Suprapubic skin (tissue), 4 donors: Measurements from ENCODE around the gene EP400. TPM values are rescaled to one million over a fixed set of nuclear protein-coding genes. Genes with fewer than 3 reads are reported as not detected.

Experiments used
- DNase-seq, 2 donors: peaks; one replicate each; pipeline ENCODE4 v3.0.0-alpha.2; 2019; ENCODE audit warnings: low spot score in 2 of 2
- H3K27ac ChIP-seq: fragments of 200-600 bp; sonication (generic); one replicate; pipeline ENCODE4 v1.5.1; 2019
- H3K27me3 ChIP-seq: fragments of 200-600 bp; sonication (generic); one replicate; pipeline ENCODE4 v1.5.1; 2019
- H3K36me3 ChIP-seq: fragments of 200-600 bp; sonication (generic); one replicate; pipeline ENCODE4 v1.5.1; 2019
- H3K4me1 ChIP-seq: fragments of 200-600 bp; sonication (generic); one replicate; pipeline ENCODE4 v1.5.1; 2019
- H3K4me3 ChIP-seq: fragments of 200-600 bp; sonication (generic); one replicate; pipeline ENCODE4 v1.5.1; 2019; ENCODE audit warnings: mild to moderate bottlenecking
- H3K9me3 ChIP-seq: fragments of 200-600 bp; sonication (generic); one replicate; pipeline ENCODE4 v1.5.1; 2019
- CTCF ChIP-seq, 2 donors: fragments of 200-600 bp in 1 of 2; fragments of 450-650 bp in 1 of 2; sonication (generic) in 1 of 2; IDR thresholded peaks; one replicate each; pipeline ENCODE4 v1.5.1; 2016 to 2019; ENCODE audit warnings: antibody characterized with exemption in 2 of 2, mild to moderate bottlenecking in 1 of 2, moderate library complexity in 1 of 2
- EP300 ChIP-seq: sonication (generic); formaldehyde crosslinking; IDR thresholded peaks from one replicate; pipeline ENCODE4 v1.6.1; 2017; ENCODE audit warnings: antibody characterized with exemption
- POLR2A ChIP-seq, 2 donors: fragments of 450-650 bp; IDR thresholded peaks; one replicate each; pipeline ENCODE4 v1.6.1; 2017; ENCODE audit warnings: antibody characterized with exemption in 2 of 2, mild to moderate bottlenecking in 2 of 2, moderate library complexity in 2 of 2
- POLR2AphosphoS5 ChIP-seq, 3 donors: sonication (generic); formaldehyde crosslinking; IDR thresholded peaks; one replicate each; pipeline ENCODE4 v1.6.1; 2017; ENCODE audit warnings: antibody characterized with exemption in 3 of 3
- WGBS: methylation state at CpG from one replicate; pipeline ENCODE4 v1.1.5; 2018; 5-methylcytosine and 5-hydroxymethylcytosine counted together
- total RNA-seq, 4 donors: library from RNA; depleted of rRNA; stranded (reverse); fragments of >200 nt; gene quantifications; one replicate each; pipeline ENCODE4 v1.1.0, GENCODE V29; 2016

EP400 gene
- total RNA-seq, 4 donors from 2014 or later = 32.0 to 81.3 (median 40.1) TPM

DNA sequence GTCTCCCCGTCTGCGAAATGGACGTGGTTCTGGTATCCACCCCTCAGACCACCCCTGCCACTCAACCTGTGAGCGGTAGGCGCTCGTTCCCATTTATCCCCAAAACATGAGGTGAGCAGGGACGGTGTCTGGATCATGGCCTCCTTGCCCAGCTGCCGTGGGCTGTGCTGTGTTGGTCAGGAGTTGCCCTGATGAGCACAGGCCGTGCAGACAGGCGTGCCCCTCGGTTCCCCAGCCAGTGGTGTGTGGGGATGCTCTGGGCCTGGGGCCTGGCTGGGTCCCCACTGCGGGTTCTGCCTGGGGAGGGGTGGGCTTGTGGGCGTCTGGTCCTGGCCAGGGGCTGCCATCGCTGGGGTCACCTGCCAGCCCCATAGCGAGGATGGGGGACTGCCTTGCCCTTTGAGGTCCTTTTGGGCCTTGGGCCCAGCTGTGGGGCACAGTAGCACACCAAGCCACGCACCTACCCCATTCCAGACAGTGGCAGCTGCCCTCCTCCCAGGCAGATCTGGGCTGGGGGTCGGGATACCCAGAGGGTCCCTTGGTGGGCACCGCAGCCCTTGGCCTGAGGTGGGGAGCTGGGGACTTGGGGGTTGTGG, 31.9 kb upstream of the EP400 start:
- DNase-seq = no peak
- TF ChIP-seq EP300 (no peak), POLR2AphosphoS5 (IDR thresholded peaks at IDR 0.05) (no peak), POLR2A (IDR thresholded peaks at IDR 0.05) (no peak), CTCF (IDR thresholded peaks at IDR 0.05) (no peak)
- WGBS = 96% methylated on average over 12 of the region's 18 CpGs
- Histone ChIP-seq H3K4me1 (no peaks in the 10 kb centered on the region), H3K4me3 (no peak overlapping the region), H3K27me3 (no peaks in the 10 kb centered on the region), H3K9me3 (no peaks in the 10 kb centered on the region), H3K36me3 (peaks cover 91% of the 10 kb centered on the region), H3K27ac (no peak overlapping the region)

DNA sequence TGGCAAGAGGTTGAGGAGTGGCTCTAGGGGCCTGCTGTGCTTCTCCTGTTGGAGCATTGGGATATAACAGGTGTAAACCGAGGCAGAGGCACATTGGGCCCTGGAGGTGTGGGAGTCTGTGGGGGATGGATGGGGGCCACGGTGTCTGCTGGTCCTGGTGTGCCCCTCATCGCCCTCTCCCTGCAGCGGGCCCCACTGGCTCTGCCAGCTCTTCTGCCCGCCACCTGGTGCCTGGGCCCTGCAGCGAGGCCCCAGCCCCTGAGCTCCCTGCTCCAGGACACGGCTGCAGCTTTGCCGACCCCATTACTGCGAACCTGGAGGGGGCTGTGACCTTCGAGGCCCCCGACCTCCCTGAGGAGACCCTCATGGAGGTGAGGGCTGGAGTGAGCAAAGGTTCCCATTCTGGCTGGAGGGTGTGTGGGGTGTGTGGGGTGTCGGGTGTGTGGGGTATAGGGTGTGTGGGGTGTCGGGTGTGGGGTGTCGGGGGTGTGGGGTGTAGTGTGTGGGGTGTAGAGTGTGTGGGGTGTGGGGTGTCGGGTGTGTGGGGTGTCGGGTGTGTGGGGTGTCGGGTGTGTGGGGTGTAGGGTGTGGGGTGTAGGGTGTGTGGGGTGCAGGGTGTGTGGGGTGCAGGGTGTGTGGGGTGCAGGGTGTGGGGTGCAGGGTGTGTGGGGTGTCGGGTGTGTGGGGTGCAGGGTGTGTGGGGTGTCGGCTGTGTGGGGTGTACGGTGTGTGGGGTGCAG, 31.3 kb upstream of the EP400 start:
- H3K9me3 ChIP-seq = no peaks in the 10 kb centered on the region
- H3K4me1 ChIP-seq = no peaks in the 10 kb centered on the region
- H3K4me3 ChIP-seq = no peak overlapping the region
- H3K27me3 ChIP-seq = no peaks in the 10 kb centered on the region
- no peak overlapping the region for H3K27ac ChIP-seq
- TF ChIP-seq POLR2AphosphoS5 (IDR thresholded peaks at IDR 0.05) (no peak), CTCF (IDR thresholded peaks at IDR 0.05) (no peak), POLR2A (IDR thresholded peaks at IDR 0.05) (no peak), EP300 (no peak)
- H3K36me3 ChIP-seq = peaks cover 84% of the 10 kb centered on the region
- DNase-seq = no peak
- WGBS = 82% methylated on average over 11 of the region's 20 CpGs

DNA sequence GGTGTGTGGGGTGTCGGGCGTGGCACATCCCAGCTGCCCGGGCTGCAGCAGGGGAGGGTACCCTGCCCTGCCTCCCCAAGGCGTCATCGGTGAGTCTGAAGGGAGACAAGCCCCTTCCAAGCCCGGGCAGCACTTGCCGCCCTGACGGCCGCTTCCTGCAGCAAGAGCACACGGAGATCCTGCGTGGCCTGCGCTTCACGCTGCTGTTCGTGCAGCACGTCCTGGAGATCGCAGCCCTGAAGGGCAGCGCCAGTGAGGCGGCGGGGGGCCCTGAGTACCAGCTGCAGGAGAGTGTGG, 30.7 kb upstream of the EP400 start:
- 83% methylated on average over 5 of the region's 19 CpGs for WGBS
- TF ChIP-seq EP300 (no peak), POLR2AphosphoS5 (IDR thresholded peaks at IDR 0.05) (no peak)
- Histone ChIP-seq H3K27me3 (no peaks in the 10 kb centered on the region), H3K27ac (no peak overlapping the region), H3K4me1 (no peaks in the 10 kb centered on the region), H3K9me3 (no peaks in the 10 kb centered on the region), H3K4me3 (no peak overlapping the region), H3K36me3 (peaks cover 79% of the 10 kb centered on the region)
- DNase-seq = no peak

DNA sequence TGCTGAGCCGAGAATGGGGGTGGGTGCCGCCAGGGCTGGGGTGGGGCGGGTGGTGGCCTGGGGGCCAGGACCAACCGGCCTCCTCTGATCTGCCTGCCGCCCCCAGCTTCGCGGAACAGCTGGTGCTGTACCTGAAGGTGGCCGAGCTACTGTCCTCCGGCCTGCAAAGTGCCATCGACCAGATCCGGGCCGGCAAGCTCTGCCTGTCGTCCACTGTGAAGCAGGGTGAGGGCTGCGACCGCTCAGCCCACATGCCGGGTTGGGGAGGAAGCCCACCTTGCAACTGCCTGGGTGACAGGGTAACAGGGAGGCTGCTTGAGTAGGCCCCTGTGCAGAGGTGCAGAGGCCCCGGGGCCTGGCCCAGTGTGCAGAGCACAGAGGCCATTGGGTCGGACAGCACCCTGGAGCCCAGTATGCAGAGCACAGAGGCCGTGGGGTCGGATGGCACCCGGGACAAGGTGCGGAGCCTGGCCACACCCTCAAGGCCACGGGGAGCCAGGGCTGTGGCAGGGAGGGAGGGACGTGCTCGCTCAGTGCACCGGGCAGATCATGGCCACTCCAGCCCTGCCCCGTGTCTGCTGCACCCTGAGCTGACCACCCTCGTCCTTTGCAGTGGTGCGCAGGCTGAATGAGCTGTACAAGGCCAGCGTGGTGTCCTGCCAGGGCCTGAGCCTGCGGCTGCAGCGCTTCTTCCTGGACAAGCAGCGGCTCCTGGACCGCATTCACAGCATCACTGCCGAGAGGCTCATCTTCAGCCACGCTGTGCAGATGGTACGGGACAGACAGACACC, 30.2 kb upstream of the EP400 start:
- peaks cover 74% of the 10 kb centered on the region for H3K36me3 ChIP-seq
- H3K9me3 ChIP-seq = no peaks in the 10 kb centered on the region
- DNase-seq = no peak
- no peak overlapping the region for H3K4me3 ChIP-seq
- H3K27ac ChIP-seq = no peak overlapping the region
- peaks cover 4% of the 10 kb centered on the region for H3K4me1 ChIP-seq
- H3K27me3 ChIP-seq = no peaks in the 10 kb centered on the region
- 93% methylated on average over 5 of the region's 37 CpGs for WGBS
- TF ChIP-seq POLR2AphosphoS5 (IDR thresholded peaks at IDR 0.05) (no peak), EP300 (no peak), CTCF (IDR thresholded peaks at IDR 0.05) (no peak), POLR2A (IDR thresholded peaks at IDR 0.05) (no peak)

- no peak for TF ChIP-seq POLR2AphosphoS5 (IDR thresholded peaks at IDR 0.05)
- no peak for TF ChIP-seq POLR2A (IDR thresholded peaks at IDR 0.05)
- TF ChIP-seq CTCF (IDR thresholded peaks at IDR 0.05) = no peak
- TF ChIP-seq EP300 = no peak
- Histone ChIP-seq H3K36me3 (peaks cover 68% of the 10 kb centered on the region), H3K4me1 (peaks cover 5% of the 10 kb centered on the region), H3K4me3 (no peak overlapping the region), H3K27me3 (no peaks in the 10 kb centered on the region), H3K9me3 (no peaks in the 10 kb centered on the region), H3K27ac (no peak overlapping the region)
- WGBS = 97% methylated on average over 11 of the region's 14 CpGs
- no peak for DNase-seq
Measured at GRCh38 chr12:131920157-131920508, 29.6 kb upstream of the EP400 start.
